HepG2 (cell line): Measurements from ENCODE around the gene CPPED1. TPM values are rescaled to one million over a fixed set of nuclear protein-coding genes. Genes with fewer than 3 reads are reported as not detected.
A peak's percentile ranks its signal among the peaks of the same experiment; 100 is the strongest.

Source experiments
- EED ChIP-seq: sonication (generic); formaldehyde crosslinking; IDR thresholded peaks from 2 replicates; pipeline ENCODE4 v1.5.0; 2020; ENCODE audit warnings: mild to moderate bottlenecking, missing genetic modification reagents
- EHMT2 ChIP-seq: fragments of 200-600 bp; sonication (generic); IDR thresholded peaks from 2 replicates; pipeline ENCODE4 v1.7.0; 2017; ENCODE audit warnings: antibody characterized with exemption, low read depth, low read length, borderline replicate concordance
- GABPB1 ChIP-seq: IDR thresholded peaks from 2 replicates; pipeline ENCODE4 v1.6.1; 2016; ENCODE audit warnings: mild to moderate bottlenecking, missing genetic modification reagents, moderate library complexity, missing compliant biosample characterization
- HNRNPH1 ChIP-seq: fragments of 200-400 bp; formaldehyde crosslinking; optimal IDR thresholded peaks from 2 replicates; pipeline ENCODE3; 2017; ENCODE audit warnings: mild to moderate bottlenecking, low read depth, low read length
- IRX3 ChIP-seq: sonication (generic); formaldehyde crosslinking; IDR thresholded peaks from 2 replicates; pipeline ENCODE4 v1.8.1; 2023; ENCODE audit warnings: mild to moderate bottlenecking, low read depth, missing genetic modification reagents, borderline replicate concordance
- KLF11 ChIP-seq: IDR thresholded peaks from 2 replicates; pipeline ENCODE4 v1.6.1; 2016; ENCODE audit warnings: missing compliant biosample characterization
- SMAD1 ChIP-seq: sonication (generic); formaldehyde crosslinking; IDR thresholded peaks from 2 replicates; pipeline ENCODE4 v1.4.0; 2020; ENCODE audit warnings: missing genetic modification reagents, low read depth, mild to moderate bottlenecking, borderline replicate concordance
- TSC22D2 ChIP-seq: sonication (generic); formaldehyde crosslinking; IDR thresholded peaks from 2 replicates; pipeline ENCODE4 v1.5.1; 2020; ENCODE audit warnings: missing genetic modification reagents, mild to moderate bottlenecking, borderline replicate concordance
- ZBTB8A ChIP-seq: sonication (generic); formaldehyde crosslinking; IDR thresholded peaks from 2 replicates; pipeline ENCODE4 v1.4.0; 2020; ENCODE audit warnings: mild to moderate bottlenecking, low read depth, missing genetic modification reagents, borderline replicate concordance
- ZFP1 ChIP-seq: IDR thresholded peaks from 2 replicates; pipeline ENCODE4 v1.6.1; 2016
- ZNF143 ChIP-seq: sonication (generic); formaldehyde crosslinking; IDR thresholded peaks from 2 replicates; pipeline ENCODE4 v1.4.0; 2020; ENCODE audit warnings: missing genetic modification reagents
- ZNF292 ChIP-seq: sonication (generic); formaldehyde crosslinking; IDR thresholded peaks from 2 replicates; pipeline ENCODE4 v1.8.1; 2022; ENCODE audit warnings: mild to moderate bottlenecking, low read depth, missing genetic modification reagents, borderline replicate concordance
- ZNF570 ChIP-seq: sonication (generic); formaldehyde crosslinking; IDR thresholded peaks from 2 replicates; pipeline ENCODE4 v1.4.0; 2020; ENCODE audit warnings: mild to moderate bottlenecking, missing genetic modification reagents, borderline replicate concordance
- polyA plus RNA-seq, 8 experiments: library from polyadenylated mRNA; depleted of rRNA in 3 of 8; stranded (reverse) in 7 of 8; unstranded in 1 of 8; fragments of >200 nt; fragmentation: Illumina TruSeq in 4 of 8; extraction: Trizol in 4 of 8; gene quantifications; 2 replicates each; pipeline versions ENCODE4 v1.2.1 to v1.2.3, GENCODE V29; 2011 to 2016; ENCODE audit warnings: low read depth in 4 of 8, missing spikeins in 1 of 8, mixed read lengths in 1 of 8; ENCODE audit not compliant: insufficient read depth in 1 of 8
- total RNA-seq, 5 experiments: library from RNA; depleted of rRNA; stranded (reverse); fragments of >200 nt; fragmentation: Illumina TruSeq; extraction: Trizol; gene quantifications; 2 replicates each; pipeline ENCODE4 v1.2.3, GENCODE V29; 2016; ENCODE audit warnings: low read depth in 1 of 5
- TF ChIP-seq, protein P1 (sequence below): sonication (generic); formaldehyde crosslinking; IDR thresholded peaks from 2 replicates; pipeline ENCODE4 v1.9.0; 2021; ENCODE audit warnings: missing genetic modification reagents, mild to moderate bottlenecking, borderline replicate concordance
- TF ChIP-seq, protein P2 (sequence below): sonication (generic); formaldehyde crosslinking; IDR thresholded peaks from 2 replicates; pipeline ENCODE4 v1.9.0; 2021; ENCODE audit warnings: missing genetic modification reagents, borderline replicate concordance
- TF ChIP-seq, protein P3 (sequence below): sonication (generic); formaldehyde crosslinking; IDR thresholded peaks from 2 replicates; pipeline ENCODE4 v1.4.0; 2020; ENCODE audit warnings: missing genetic modification reagents
- TF ChIP-seq, protein P4 (sequence below): sonication (generic); formaldehyde crosslinking; IDR thresholded peaks from 2 replicates; pipeline ENCODE4 v1.4.0; 2020; ENCODE audit warnings: missing genetic modification reagents

The CPPED1 gene
- total and polyA plus RNA-seq, 2 of the 13 experiments (the other 11 are each of a cell fraction or from before 2014, with no cell fraction given) = 66.6 to 71.3 TPM

DNA sequence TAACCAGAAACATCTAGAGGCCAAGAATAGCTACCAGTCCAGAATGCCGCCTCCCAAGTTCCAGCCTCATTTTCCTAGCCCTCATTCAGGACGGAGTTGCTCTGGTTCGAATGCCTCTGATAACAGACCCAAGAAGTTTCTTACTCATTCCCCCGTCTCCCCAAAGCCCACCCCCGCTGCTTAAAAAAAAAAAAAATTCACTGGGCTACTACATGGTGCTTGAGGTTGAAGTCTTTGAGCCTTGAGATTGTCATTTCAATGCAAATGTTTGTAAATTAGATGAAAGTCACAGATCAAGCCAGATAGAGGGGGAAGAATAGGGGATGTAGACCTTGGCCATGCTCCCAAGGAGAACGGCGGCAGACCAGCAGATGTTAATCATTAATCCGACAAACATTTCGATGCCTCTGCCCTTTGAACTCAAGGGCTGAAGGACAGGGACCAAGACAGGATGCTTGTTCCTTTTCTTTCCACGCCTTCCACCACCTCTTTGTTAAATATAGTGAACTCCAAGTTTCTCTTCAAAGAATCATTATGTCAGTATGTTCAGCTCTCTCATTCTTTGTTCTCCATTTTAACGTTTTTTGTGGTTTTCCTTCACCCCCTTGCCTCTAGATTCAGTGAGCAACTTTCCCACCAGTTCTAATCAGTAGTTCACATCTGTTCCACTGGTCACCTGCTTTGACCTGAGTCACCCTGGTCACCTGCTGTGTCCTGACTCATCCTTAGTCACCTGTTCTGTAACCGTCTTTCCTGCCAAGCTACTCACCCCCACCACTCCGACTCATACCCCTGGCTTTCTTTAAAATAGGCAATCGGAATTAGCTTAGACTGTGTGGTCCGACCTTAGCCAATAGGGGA is 190.3 kb downstream of the CPPED1 start (continued):
- TF ChIP-seq EHMT2 (peak; percentile 58; the same call in 1 of the 2 replicates), IRX3 (CRISPR knock-in tag) (no peak), ZBTB8A (CRISPR knock-in tag) (no peak), TSC22D2 (0 out of 2 replicates have a peak, but pooled peaks have one; percentile 20), KLF11 (CRISPR knock-in tag) (no peak), EED (CRISPR knock-in tag) (no peak), GABPB1 (CRISPR knock-in tag) (peak; percentile 50; the same call in 1 of the 2 replicates), ZNF292 (CRISPR knock-in tag) (peak; percentile 37; the same call in 1 of the 2 replicates), ZNF570 (CRISPR knock-in tag) (no peak), ZNF143 (CRISPR knock-in tag) (no peak), ZFP1 (CRISPR knock-in tag) (peak; percentile 2; the same call in 1 of the 2 replicates), HNRNPH1 (no peak), SMAD1 (no peak; the same call in 1 of the 2 replicates)
- TF ChIP-seq, protein P1, sequence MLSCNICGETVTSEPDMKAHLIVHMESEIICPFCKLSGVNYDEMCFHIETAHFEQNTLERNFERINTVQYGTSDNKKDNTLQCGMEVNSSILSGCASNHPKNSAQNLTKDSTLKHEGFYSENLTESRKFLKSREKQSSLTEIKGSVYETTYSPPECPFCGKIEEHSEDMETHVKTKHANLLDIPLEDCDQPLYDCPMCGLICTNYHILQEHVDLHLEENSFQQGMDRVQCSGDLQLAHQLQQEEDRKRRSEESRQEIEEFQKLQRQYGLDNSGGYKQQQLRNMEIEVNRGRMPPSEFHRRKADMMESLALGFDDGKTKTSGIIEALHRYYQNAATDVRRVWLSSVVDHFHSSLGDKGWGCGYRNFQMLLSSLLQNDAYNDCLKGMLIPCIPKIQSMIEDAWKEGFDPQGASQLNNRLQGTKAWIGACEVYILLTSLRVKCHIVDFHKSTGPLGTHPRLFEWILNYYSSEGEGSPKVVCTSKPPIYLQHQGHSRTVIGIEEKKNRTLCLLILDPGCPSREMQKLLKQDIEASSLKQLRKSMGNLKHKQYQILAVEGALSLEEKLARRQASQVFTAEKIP (CRISPR knock-in tag) = no peak
- TF ChIP-seq, protein P2, sequence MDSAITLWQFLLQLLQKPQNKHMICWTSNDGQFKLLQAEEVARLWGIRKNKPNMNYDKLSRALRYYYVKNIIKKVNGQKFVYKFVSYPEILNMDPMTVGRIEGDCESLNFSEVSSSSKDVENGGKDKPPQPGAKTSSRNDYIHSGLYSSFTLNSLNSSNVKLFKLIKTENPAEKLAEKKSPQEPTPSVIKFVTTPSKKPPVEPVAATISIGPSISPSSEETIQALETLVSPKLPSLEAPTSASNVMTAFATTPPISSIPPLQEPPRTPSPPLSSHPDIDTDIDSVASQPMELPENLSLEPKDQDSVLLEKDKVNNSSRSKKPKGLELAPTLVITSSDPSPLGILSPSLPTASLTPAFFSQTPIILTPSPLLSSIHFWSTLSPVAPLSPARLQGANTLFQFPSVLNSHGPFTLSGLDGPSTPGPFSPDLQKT (CRISPR knock-in tag) = no peak
- TF ChIP-seq, protein P3, sequence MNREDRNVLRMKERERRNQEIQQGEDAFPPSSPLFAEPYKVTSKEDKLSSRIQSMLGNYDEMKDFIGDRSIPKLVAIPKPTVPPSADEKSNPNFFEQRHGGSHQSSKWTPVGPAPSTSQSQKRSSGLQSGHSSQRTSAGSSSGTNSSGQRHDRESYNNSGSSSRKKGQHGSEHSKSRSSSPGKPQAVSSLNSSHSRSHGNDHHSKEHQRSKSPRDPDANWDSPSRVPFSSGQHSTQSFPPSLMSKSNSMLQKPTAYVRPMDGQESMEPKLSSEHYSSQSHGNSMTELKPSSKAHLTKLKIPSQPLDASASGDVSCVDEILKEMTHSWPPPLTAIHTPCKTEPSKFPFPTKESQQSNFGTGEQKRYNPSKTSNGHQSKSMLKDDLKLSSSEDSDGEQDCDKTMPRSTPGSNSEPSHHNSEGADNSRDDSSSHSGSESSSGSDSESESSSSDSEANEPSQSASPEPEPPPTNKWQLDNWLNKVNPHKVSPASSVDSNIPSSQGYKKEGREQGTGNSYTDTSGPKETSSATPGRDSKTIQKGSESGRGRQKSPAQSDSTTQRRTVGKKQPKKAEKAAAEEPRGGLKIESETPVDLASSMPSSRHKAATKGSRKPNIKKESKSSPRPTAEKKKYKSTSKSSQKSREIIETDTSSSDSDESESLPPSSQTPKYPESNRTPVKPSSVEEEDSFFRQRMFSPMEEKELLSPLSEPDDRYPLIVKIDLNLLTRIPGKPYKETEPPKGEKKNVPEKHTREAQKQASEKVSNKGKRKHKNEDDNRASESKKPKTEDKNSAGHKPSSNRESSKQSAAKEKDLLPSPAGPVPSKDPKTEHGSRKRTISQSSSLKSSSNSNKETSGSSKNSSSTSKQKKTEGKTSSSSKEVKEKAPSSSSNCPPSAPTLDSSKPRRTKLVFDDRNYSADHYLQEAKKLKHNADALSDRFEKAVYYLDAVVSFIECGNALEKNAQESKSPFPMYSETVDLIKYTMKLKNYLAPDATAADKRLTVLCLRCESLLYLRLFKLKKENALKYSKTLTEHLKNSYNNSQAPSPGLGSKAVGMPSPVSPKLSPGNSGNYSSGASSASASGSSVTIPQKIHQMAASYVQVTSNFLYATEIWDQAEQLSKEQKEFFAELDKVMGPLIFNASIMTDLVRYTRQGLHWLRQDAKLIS (CRISPR knock-in tag) = no peak
- TF ChIP-seq, protein P4, sequence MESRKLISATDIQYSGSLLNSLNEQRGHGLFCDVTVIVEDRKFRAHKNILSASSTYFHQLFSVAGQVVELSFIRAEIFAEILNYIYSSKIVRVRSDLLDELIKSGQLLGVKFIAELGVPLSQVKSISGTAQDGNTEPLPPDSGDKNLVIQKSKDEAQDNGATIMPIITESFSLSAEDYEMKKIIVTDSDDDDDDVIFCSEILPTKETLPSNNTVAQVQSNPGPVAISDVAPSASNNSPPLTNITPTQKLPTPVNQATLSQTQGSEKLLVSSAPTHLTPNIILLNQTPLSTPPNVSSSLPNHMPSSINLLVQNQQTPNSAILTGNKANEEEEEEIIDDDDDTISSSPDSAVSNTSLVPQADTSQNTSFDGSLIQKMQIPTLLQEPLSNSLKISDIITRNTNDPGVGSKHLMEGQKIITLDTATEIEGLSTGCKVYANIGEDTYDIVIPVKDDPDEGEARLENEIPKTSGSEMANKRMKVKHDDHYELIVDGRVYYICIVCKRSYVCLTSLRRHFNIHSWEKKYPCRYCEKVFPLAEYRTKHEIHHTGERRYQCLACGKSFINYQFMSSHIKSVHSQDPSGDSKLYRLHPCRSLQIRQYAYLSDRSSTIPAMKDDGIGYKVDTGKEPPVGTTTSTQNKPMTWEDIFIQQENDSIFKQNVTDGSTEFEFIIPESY (CRISPR knock-in tag) = peak; percentile 12; the same call in 1 of the 2 replicates
